H1 (cell line): Measurements from ENCODE around the gene GRHL3. TPM values are rescaled to one million over a fixed set of nuclear protein-coding genes. Genes with fewer than 3 reads are reported as not detected.
A peak's percentile ranks its signal among the peaks of the same experiment; 100 is the strongest.

Experiments
- ASH2L ChIP-seq: fragments of 200-600, 300-600 bp; sonication (generic); IDR thresholded peaks from one replicate; pipeline ENCODE4 v1.7.1; 2017; ENCODE audit warnings: low read length
- MAX ChIP-seq: IDR thresholded peaks from 2 replicates; pipeline ENCODE4 v1.6.1; 2012; ENCODE audit warnings: inconsistent platforms
- RAD21 ChIP-seq, 2 experiments: IDR thresholded peaks in 1 of 2; conservative IDR thresholded peaks in 1 of 2; 2 replicates each; pipeline ENCODE4 v1.6.1; 2011; ENCODE audit warnings: low read depth in 2 of 2, low read length in 2 of 2, improper control_type of control experiment in 1 of 2, inconsistent platforms in 1 of 2, mild to moderate bottlenecking in 1 of 2, moderate library complexity in 1 of 2
- RNF2 ChIP-seq: fragments of 200-900, 300-1000 bp; sonication (generic); IDR thresholded peaks from 2 replicates; pipeline ENCODE4 v1.7.1; 2016; ENCODE audit warnings: borderline replicate concordance, low read depth, mild to moderate bottlenecking, antibody characterized with exemption, low read length; ENCODE audit not compliant: poor library complexity, severe bottlenecking; ENCODE audit errors: missing control alignments
- SP1 ChIP-seq: IDR thresholded peaks from 2 replicates; pipeline ENCODE4 v1.6.1; 2011; ENCODE audit warnings: low read depth, low read length
- SP2 ChIP-seq: IDR thresholded peaks from 2 replicates; pipeline ENCODE4 v1.6.1; 2012; ENCODE audit warnings: mild to moderate bottlenecking, low read length, inconsistent platforms
- SP4 ChIP-seq: IDR thresholded peaks from 2 replicates; pipeline ENCODE4 v1.6.1; 2012; ENCODE audit warnings: low read length, inconsistent platforms
- SUZ12 ChIP-seq: fragments of 200-600 bp; sonication (generic); IDR thresholded peaks from 2 replicates; pipeline ENCODE4 v1.6.1; 2012; ENCODE audit warnings: mild to moderate bottlenecking, inconsistent platforms, low read length, moderate library complexity, mixed read lengths
- TAF1 ChIP-seq: IDR thresholded peaks from 2 replicates; pipeline ENCODE4 v1.6.1; 2011; ENCODE audit warnings: mild to moderate bottlenecking, low read depth, low read length
- USF2 ChIP-seq: IDR thresholded peaks from 2 replicates; pipeline ENCODE4 v1.6.1; 2011; ENCODE audit warnings: low read length, improper control_type of control experiment
- YY1 ChIP-seq: IDR thresholded peaks from 2 replicates; pipeline ENCODE4 v1.6.1; 2011; ENCODE audit warnings: low read depth, mild to moderate bottlenecking, low read length
- polyA plus RNA-seq, 7 experiments: library from polyadenylated mRNA; depleted of rRNA in 3 of 7; stranded (reverse) in 5 of 7; unstranded in 2 of 7; fragments of >200 nt in 5 of 7; fragments of 200-250 nt in 2 of 7; gene quantifications; 1 replicate in 5 of 7; 2 replicates in 1 of 7; 4 replicates in 1 of 7; pipeline versions ENCODE4 v1.2.1 to v1.2.3, GENCODE V29; 2011 to 2013; ENCODE audit warnings: missing spikeins in 2 of 7, mixed read lengths in 2 of 7
- total RNA-seq: library from RNA; stranded (reverse); fragmentation: NEBNext Ultra II Directional; extraction: Animal tissue kit (Norgen Biotek cat#: 25700); gene quantifications from 2 replicates; pipeline ENCODE4 v1.2.1, GENCODE V29; 2021

GRHL3 gene
- total and polyA plus RNA-seq, 2 of the 8 experiments (the other 6 are each of a cell fraction or from before 2014, with no cell fraction given): 0.80 to 1.8 TPM

DNA sequence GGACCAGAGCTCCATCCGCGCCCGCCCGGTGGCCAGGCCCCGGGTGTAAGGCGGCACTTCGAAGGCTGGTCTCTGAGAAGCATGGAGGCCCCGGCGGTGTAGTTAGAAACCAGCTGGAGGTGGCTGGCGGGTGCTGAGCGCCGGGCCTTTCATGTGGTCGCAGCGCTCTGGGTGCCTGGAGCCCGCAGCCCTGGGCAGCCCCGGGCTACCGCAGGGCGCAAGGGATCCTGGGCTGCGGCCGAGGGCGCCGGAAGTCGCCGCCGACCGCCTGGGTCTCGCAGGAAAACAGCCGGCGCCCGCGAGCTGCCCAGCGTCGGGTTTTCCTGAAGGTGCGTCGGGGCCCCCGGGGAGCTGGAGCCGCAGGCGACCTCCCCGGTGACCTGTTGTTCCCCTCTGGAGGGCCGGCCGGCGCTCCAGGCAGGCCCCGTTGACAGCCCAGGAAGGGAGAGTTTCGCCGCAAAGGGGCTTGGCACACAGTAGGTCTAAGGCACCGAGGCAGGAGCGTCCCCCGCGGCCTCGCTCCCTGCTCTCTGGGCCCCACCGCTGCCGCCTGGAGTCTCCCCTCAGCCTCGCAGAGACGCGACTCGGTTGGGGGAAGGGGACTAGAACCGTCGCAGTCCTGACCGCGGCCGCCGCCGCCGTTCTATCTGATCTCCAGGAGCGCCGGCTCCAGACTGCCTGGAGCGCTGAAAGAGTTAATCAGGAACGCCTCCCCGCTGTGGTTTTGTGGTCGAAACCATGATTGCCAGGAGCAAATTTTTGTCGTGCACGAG, 2.7 kb downstream of the GRHL3 start (continued):
- peak; percentile 25 for TF ChIP-seq RNF2
- TF ChIP-seq SP2: no peak
- TF ChIP-seq MAX: no peak; the same call in 1 of the 2 replicates
- TF ChIP-seq SP4: no peak
- TF ChIP-seq USF2: no peak
- peak; percentile 89 for TF ChIP-seq ASH2L
- TF ChIP-seq YY1: 0 out of 2 replicates have a peak, but pooled peaks have one; percentile 16
- TF ChIP-seq SUZ12: peak; percentile 62; the same call in 1 of the 2 replicates
- TF ChIP-seq TAF1: 0 out of 2 replicates have a peak, but pooled peaks have one; percentile 37
- peak; percentile 12; the same call in 1 of the 2 replicates for TF ChIP-seq SP1
- TF ChIP-seq RAD21 (IDR thresholded peaks at IDR 0.05 in 1 of 2, conservative IDR thresholded peaks at IDR 0.05 in 1 of 2; ENCODE audit: low read depth in 2 of 2, low read length in 2 of 2): no peak; a peak in 1 of 4 replicates
